GM12874 (cell line): ENCODE measurements around the gene CCN2.
A peak's percentile ranks its signal among the peaks of the same experiment; 100 is the strongest.

Source experiments
- CTCF ChIP-seq: IDR thresholded peaks from 2 replicates; pipeline ENCODE4 v1.5.1; 2011; ENCODE audit warnings: low read depth, mild to moderate bottlenecking, control low read depth, low read length, moderate library complexity; ENCODE audit not compliant: insufficient read depth

Gene CCN2

GRCh38 chr6:131917763-131918649, 33.2 kb downstream of the CCN2 start:
- TF ChIP-seq CTCF: no peak

- no peak for TF ChIP-seq CTCF
These were observed 33.9 kb downstream of the CCN2 start for GRCh38 chr6:131917318-131917717.

- no peak for TF ChIP-seq CTCF
These were observed 34.3 kb downstream of the CCN2 start for GRCh38 chr6:131916847-131917246.

GRCh38 chr6:131914967-131915751, 36.0 kb downstream of the CCN2 start:
- TF ChIP-seq CTCF: peak; percentile 70

- no peak for TF ChIP-seq CTCF
These were observed 36.9 kb downstream of the CCN2 start for GRCh38 chr6:131914234-131914633.

- TF ChIP-seq CTCF: no peak
These were observed 39.2 kb downstream of the CCN2 start for GRCh38 chr6:131911951-131912350.

GRCh38 chr6:131910956-131911355, 40.2 kb downstream of the CCN2 start:
- TF ChIP-seq CTCF: no peak
